Aorta (tissue), 5 donors: ENCODE results near the gene C6. TPM values are rescaled to one million over a fixed set of nuclear protein-coding genes. Genes with fewer than 3 reads are reported as not detected.
A peak's percentile ranks its signal among the peaks of the same experiment; 100 is the strongest.
"Not testable (repeated sequence)": the region's sequence is repeated elsewhere in the genome, so short reads cannot be mapped to it uniquely, and the experiment has no call there.

ENCODE experiments used
- ATAC-seq: fragments of 200-7000 bp; cut with Tn5 transposase; one replicate; pipeline ENCODE4 v1.9.1; 2022; ENCODE audit warnings: moderate library complexity; ENCODE audit not compliant: low FRiP score
- DNase-seq, 2 donors: peaks; one replicate each; pipeline ENCODE4 v3.0.0-alpha.2; 2020
- H3K27ac ChIP-seq, 2 donors: one replicate each; pipeline ENCODE4 v1.5.1; 2013; ENCODE audit warnings: low read length in 2 of 2, mild to moderate bottlenecking in 2 of 2, moderate library complexity in 2 of 2, control low read depth in 1 of 2, inconsistent platforms in 1 of 2, low read depth in 1 of 2
- H3K27me3 ChIP-seq, 2 donors: one replicate each; pipeline ENCODE4 v1.6.1; 2013; ENCODE audit warnings: control low read depth in 1 of 2, low read length in 1 of 2, mild to moderate bottlenecking in 1 of 2, moderate library complexity in 1 of 2; ENCODE audit not compliant: insufficient read depth in 2 of 2, control insufficient read depth in 1 of 2
- H3K36me3 ChIP-seq, 2 donors: one replicate each; pipeline ENCODE4 v1.6.1; 2013; ENCODE audit warnings: control low read depth in 1 of 2, low read length in 1 of 2, mild to moderate bottlenecking in 1 of 2; ENCODE audit not compliant: insufficient read depth in 2 of 2, control insufficient read depth in 1 of 2
- H3K4me1 ChIP-seq, 2 donors: one replicate each; pipeline ENCODE4 v1.6.1; 2013; ENCODE audit warnings: low read length in 2 of 2, control low read depth in 1 of 2, mild to moderate bottlenecking in 1 of 2, moderate library complexity in 1 of 2; ENCODE audit not compliant: insufficient read depth in 2 of 2, control insufficient read depth in 1 of 2
- H3K4me3 ChIP-seq, 2 donors: one replicate each; pipeline ENCODE4 v1.5.1; 2013; ENCODE audit warnings: low read length in 2 of 2, control low read depth in 1 of 2, mild to moderate bottlenecking in 1 of 2
- H3K9me3 ChIP-seq: one replicate; pipeline ENCODE4 v1.6.1; 2013; ENCODE audit warnings: mild to moderate bottlenecking, low read length; ENCODE audit not compliant: control insufficient read depth
- WGBS, 2 donors: extraction: QIAGEN DNeasy Blood & Tissue Kit; methylation state at CpG; one replicate each; pipeline ENCODE4 v1.1.7; 2013; 5-methylcytosine and 5-hydroxymethylcytosine counted together
- intact Hi-C, 2 donors: fragments of 100-400 bp; cut with DNase I; formaldehyde crosslinking; loops; one replicate each; pipeline versions ENCODE4 v1.14.2 to v1.15.0; 2022
- polyA plus RNA-seq, 2 donors: library from polyadenylated mRNA; stranded (reverse); fragments of 200-250 nt; gene quantifications; one replicate each; pipeline ENCODE4 v1.2.3, GENCODE V29; 2013
- total RNA-seq, 2 donors: library from RNA; stranded (reverse); fragmentation: NEBNext Ultra II Directional; extraction: Animal tissue kit (Norgen Biotek cat#: 25700); gene quantifications; one replicate each; pipeline ENCODE4 v1.2.1, GENCODE V29; 2021
- donor health status: healthy with polysubstance abuse.
- donor health status: Bipolar disorder and iron deficiency.
- donor health status: DM: no; HTN: no; CAD: no.
- donor health status: DM: no; HTN: no; CAD: no.
- donor health status: DM: yes; HTN: yes; CAD: no.

C6 gene
- total and polyA plus RNA-seq, 4 donors = 0.20 to 3.0 (median 1.7) TPM; not detected in 1

- Histone ChIP-seq H3K27me3 (no peaks in the 10 kb centered on the region), H3K4me3 (no peak overlapping the region), H3K4me1 (no peaks in the 10 kb centered on the region), H3K36me3 (no peaks in the 10 kb centered on the region), H3K27ac (no peak overlapping the region), H3K9me3 (no peaks in the 10 kb centered on the region)
- WGBS, 2 donors = 4% methylated on average over 5 of the region's 5 CpGs
- peak; percentile 96 to 98 for DNase-seq
- intact Hi-C loops = loop anchor here in 1 of 2 donors (5.0 kb wide), 1 partner anchor 201 kb away; no protein-coding TSS in a partner anchor
- peak; percentile 96 for ATAC-seq
Measured at GRCh38 chr5:41193456-41194205, 19.7 kb downstream of the C6 start.

GRCh38 chr5:41191249-41191648 is 22.1 kb downstream of the C6 start:
- Histone ChIP-seq H3K27me3 (no peaks in the 10 kb centered on the region), H3K4me1 (no peaks in the 10 kb centered on the region), H3K27ac (no peak overlapping the region), H3K4me3 (no peak overlapping the region), H3K9me3 (no peaks in the 10 kb centered on the region), H3K36me3 (no peaks in the 10 kb centered on the region)
- DNase-seq (no peak), ATAC-seq (no peak)
- intact Hi-C loops = loop anchor here in 1 of 2 donors (5.0 kb wide), 1 partner anchor 199 kb away; no protein-coding TSS in a partner anchor
- 91 to 96% methylated on average over 4 of the region's 4 CpGs for WGBS, 2 donors

GRCh38 chr5:41186143-41186542 is 27.2 kb downstream of the C6 start:
- ATAC-seq (peak; percentile 46), DNase-seq (no peak)
- WGBS, 2 donors = 46 to 80% methylated on average over 1 of the region's 1 CpG
- no peaks in the 10 kb centered on the region for H3K4me1 ChIP-seq
- H3K27me3 ChIP-seq = no peaks in the 10 kb centered on the region
- no peaks in the 10 kb centered on the region for H3K36me3 ChIP-seq
- H3K4me3 ChIP-seq = no peak overlapping the region
- H3K9me3 ChIP-seq = no peaks in the 10 kb centered on the region
- H3K27ac ChIP-seq = no peak overlapping the region
- intact Hi-C loops = no loop called here

GRCh38 chr5:41183331-41183730 is 30.0 kb downstream of the C6 start:
- H3K36me3 ChIP-seq, H3K4me1 ChIP-seq, H3K9me3 ChIP-seq, H3K27ac ChIP-seq, H3K27me3 ChIP-seq, DNase-seq, intact Hi-C loops, ATAC-seq, H3K4me3 ChIP-seq: not testable (repeated sequence)
- 83 to 91% methylated on average over 1 of the region's 1 CpG for WGBS, 2 donors

GRCh38 chr5:41182666-41183065 is 30.7 kb downstream of the C6 start:
- intact Hi-C loops = no loop called here
- no peaks in the 10 kb centered on the region for H3K9me3 ChIP-seq
- no peaks in the 10 kb centered on the region for H3K36me3 ChIP-seq
- DNase-seq = no peak
- no peak for ATAC-seq
- no peaks in the 10 kb centered on the region for H3K4me1 ChIP-seq
- no peak overlapping the region for H3K4me3 ChIP-seq
- H3K27ac ChIP-seq = no peak overlapping the region
- no peaks in the 10 kb centered on the region for H3K27me3 ChIP-seq

GRCh38 chr5:41181691-41182564 is 31.4 kb downstream of the C6 start:
- Histone ChIP-seq H3K4me1 (no peaks in the 10 kb centered on the region), H3K36me3 (no peaks in the 10 kb centered on the region), H3K4me3 (no peak overlapping the region), H3K27ac (no peak overlapping the region), H3K9me3 (no peaks in the 10 kb centered on the region), H3K27me3 (no peaks in the 10 kb centered on the region)
- ATAC-seq = no peak
- 74 to 75% methylated on average over 5 of the region's 5 CpGs for WGBS, 2 donors
- DNase-seq = no peak
- intact Hi-C loops = no loop called here

- H3K9me3 ChIP-seq = no peaks in the 10 kb centered on the region
- DNase-seq (no peak), ATAC-seq (no peak)
- no peaks in the 10 kb centered on the region for H3K4me1 ChIP-seq
- no peak overlapping the region for H3K27ac ChIP-seq
- H3K4me3 ChIP-seq = no peak overlapping the region
- intact Hi-C loops = no loop called here
- no peaks in the 10 kb centered on the region for H3K27me3 ChIP-seq
- 78 to 86% methylated on average over 3 of the region's 3 CpGs for WGBS, 2 donors
- H3K36me3 ChIP-seq = no peaks in the 10 kb centered on the region
Measured at GRCh38 chr5:41176952-41177351, 36.4 kb downstream of the C6 start.

- no peaks in the 10 kb centered on the region for H3K36me3 ChIP-seq
- H3K4me3 ChIP-seq = no peak overlapping the region
- intact Hi-C loops = no loop called here
- ATAC-seq (no peak), DNase-seq (no peak)
- H3K27me3 ChIP-seq = no peaks in the 10 kb centered on the region
- WGBS, 2 donors = 75 to 79% methylated on average over 3 of the region's 3 CpGs
- no peaks in the 10 kb centered on the region for H3K4me1 ChIP-seq
- H3K9me3 ChIP-seq = no peaks in the 10 kb centered on the region
- no peak overlapping the region for H3K27ac ChIP-seq
Measured at GRCh38 chr5:41172012-41172411, 41.3 kb downstream of the C6 start.
